Measurements from ENCODE around the gene ZSWIM1. TPM values are rescaled to one million over a fixed set of nuclear protein-coding genes. Genes with fewer than 3 reads are reported as not detected.

ZSWIM1 gene
- total and polyA plus RNA-seq, 2 of the 13 experiments (the other 11 are each of a cell fraction or from before 2014, with no cell fraction given): 9.5 to 11.7 TPM

DNA sequence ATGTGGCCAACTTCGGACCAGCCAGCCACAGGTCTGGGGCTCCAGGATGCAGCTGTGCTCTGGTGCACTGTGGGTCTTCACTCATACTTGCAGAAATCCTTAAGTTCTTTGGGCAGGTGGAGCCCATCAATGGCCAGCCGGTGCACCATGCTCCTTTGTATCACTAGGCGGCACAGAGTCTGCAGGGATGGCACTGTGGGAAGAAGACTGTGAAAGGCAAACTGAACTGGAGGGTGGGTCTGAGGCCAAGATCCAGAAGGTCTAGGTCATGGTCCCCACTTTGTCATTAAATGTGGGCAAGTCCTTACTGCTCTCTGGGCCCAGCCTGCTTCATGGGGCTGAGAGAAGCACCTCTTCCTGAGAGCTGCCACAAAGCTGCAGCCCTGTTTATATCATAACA lies 7.7 kb downstream of the ZSWIM1 start:
- Histone ChIP-seq H3K79me2 (ENCODE audit: insufficient read depth, low read length) (peaks cover 32% of the 10 kb centered on the region), H3K27ac (ENCODE audit: extremely low read length, insufficient read depth, low read length) (no peak overlapping the region), H3K4me3 (replicated peaks in 1 of 3; ENCODE audit: insufficient read depth in 1 of 3, low read depth in 2 of 3, low read length in 3 of 3) (0 out of 6 replicates have a peak overlapping the region, but pooled peaks of 1 of the 3 experiments have one; percentile 98), H4K20me1 (ENCODE audit: insufficient read depth, low read length) (no peaks in the 10 kb centered on the region), H3K9me3 (ENCODE audit: low read length) (no peaks in the 10 kb centered on the region), H3K4me2 (ENCODE audit: low read depth, low read length) (peak overlapping the region; percentile 85), H3K36me3 (replicated peaks in 1 of 2; ENCODE audit: control insufficient read depth in 1 of 2, insufficient read depth in 2 of 2, low read length in 2 of 2) (peaks cover 17 to 42% of the 10 kb centered on the region in 2 experiments; a peak in 4 of 5 replicates), H2AFZ (ENCODE audit: low read length) (no peak overlapping the region), H3K27me3 (ENCODE audit: control insufficient read depth in 1 of 2, insufficient read depth in 2 of 2, low read length in 2 of 2) (no peaks in the 10 kb centered on the region), H3K4me1 (ENCODE audit: insufficient read depth, low read length) (peaks cover 53% of the 10 kb centered on the region), H3K9ac (ENCODE audit: insufficient read depth, low read depth, low read length) (peak overlapping the region; percentile 87)
- intact Hi-C loops (cut with micrococcal nuclease; ENCODE audit: unreplicated experiment): loop anchor here (10.0 kb wide), 1 partner anchor 94 kb away; the partner anchor contains the start of genes DNTTIP1 and WFDC3
- CTCF ChIA-PET (ENCODE audit: low intra/inter-chr PET ratio, low total read pairs): interaction anchor here (2.6 kb wide), 1 partner anchor 74 kb away, joined by 19 read pairs; no protein-coding TSS in a partner anchor
- ATAC-seq (no peak), FAIRE-seq (no peak), DNase-seq (ENCODE audit: low spot score) (no peak)
- in situ Hi-C loops (cut with HindIII; ENCODE audit: extremely low pct_ligation_motif_present, low pct_unique_long_range_greater_than_20kb): no loop called here
- 90% methylated on average over 3 of the region's 3 CpGs for WGBS (ENCODE audit: low lambda C conversion rate)
- POLR2A ChIA-PET: interaction anchor here (1.0 to 8.1 kb wide), 10 partner anchors 7 to 57 kb away, joined by 3 to 164 read pairs (median 57); partner anchors contain the start of genes PCIF1, PLTP, SNX21 and ZSWIM1
- BruUV-seq (replicated peaks): no TSS peak
- TF ChIP-seq SALL2 (CRISPR knock-in tag; IDR thresholded peaks at IDR 0.05): no peak
- no peak for TF ChIP-seq CCDC6 (CRISPR knock-in tag; IDR thresholded peaks at IDR 0.05)
- TF ChIP-seq BRCA1 (CRISPR knock-in tag; IDR thresholded peaks at IDR 0.05): no peak
- TF ChIP-seq HOXA7 (CRISPR knock-in tag; IDR thresholded peaks at IDR 0.05): no peak
- peak; percentile 57; the same call in 1 of the 2 replicates for TF ChIP-seq ZC3H13 (CRISPR knock-in tag; IDR thresholded peaks at IDR 0.05)
- 0 out of 2 replicates have a peak, but pooled peaks have one; percentile 14 for TF ChIP-seq PHF21A (CRISPR knock-in tag; IDR thresholded peaks at IDR 0.05)
- TF ChIP-seq NRL (CRISPR knock-in tag; IDR thresholded peaks at IDR 0.05; ENCODE audit: borderline replicate concordance): 0 out of 2 replicates have a peak, but pooled peaks have one; percentile 36
- no peak for TF ChIP-seq ZXDC (CRISPR knock-in tag; IDR thresholded peaks at IDR 0.05)
- TF ChIP-seq, protein P1, sequence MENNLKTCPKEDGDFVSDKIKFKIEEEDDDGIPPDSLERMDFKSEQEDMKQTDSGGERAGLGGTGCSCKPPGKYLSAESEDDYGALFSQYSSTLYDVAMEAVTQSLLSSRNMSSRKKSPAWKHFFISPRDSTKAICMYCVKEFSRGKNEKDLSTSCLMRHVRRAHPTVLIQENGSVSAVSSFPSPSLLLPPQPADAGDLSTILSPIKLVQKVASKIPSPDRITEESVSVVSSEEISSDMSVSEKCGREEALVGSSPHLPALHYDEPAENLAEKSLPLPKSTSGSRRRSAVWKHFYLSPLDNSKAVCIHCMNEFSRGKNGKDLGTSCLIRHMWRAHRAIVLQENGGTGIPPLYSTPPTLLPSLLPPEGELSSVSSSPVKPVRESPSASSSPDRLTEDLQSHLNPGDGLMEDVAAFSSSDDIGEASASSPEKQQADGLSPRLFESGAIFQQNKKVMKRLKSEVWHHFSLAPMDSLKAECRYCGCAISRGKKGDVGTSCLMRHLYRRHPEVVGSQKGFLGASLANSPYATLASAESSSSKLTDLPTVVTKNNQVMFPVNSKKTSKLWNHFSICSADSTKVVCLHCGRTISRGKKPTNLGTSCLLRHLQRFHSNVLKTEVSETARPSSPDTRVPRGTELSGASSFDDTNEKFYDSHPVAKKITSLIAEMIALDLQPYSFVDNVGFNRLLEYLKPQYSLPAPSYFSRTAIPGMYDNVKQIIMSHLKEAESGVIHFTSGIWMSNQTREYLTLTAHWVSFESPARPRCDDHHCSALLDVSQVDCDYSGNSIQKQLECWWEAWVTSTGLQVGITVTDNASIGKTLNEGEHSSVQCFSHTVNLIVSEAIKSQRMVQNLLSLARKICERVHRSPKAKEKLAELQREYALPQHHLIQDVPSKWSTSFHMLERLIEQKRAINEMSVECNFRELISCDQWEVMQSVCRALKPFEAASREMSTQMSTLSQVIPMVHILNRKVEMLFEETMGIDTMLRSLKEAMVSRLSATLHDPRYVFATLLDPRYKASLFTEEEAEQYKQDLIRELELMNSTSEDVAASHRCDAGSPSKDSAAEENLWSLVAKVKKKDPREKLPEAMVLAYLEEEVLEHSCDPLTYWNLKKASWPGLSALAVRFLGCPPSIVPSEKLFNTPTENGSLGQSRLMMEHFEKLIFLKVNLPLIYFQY (CRISPR knock-in tag; IDR thresholded peaks at IDR 0.05; ENCODE audit: borderline replicate concordance): no peak
- TF ChIP-seq EEA1 (CRISPR knock-in tag; IDR thresholded peaks at IDR 0.05; ENCODE audit: borderline replicate concordance): no peak
- no peak for TF ChIP-seq KDM5A (IDR thresholded peaks at IDR 0.05; ENCODE audit: borderline replicate concordance, low read length)
- TF ChIP-seq MEIS2 (CRISPR knock-in tag; IDR thresholded peaks at IDR 0.05): no peak
- no peak for TF ChIP-seq TP53 (CRISPR knock-in tag; conservative IDR thresholded peaks at IDR 0.05)
- 0 out of 2 replicates have a peak, but pooled peaks have one; percentile 19 for TF ChIP-seq KLF15 (CRISPR knock-in tag; IDR thresholded peaks at IDR 0.05; ENCODE audit: borderline replicate concordance)
- TF ChIP-seq POLR2G (IDR thresholded peaks at IDR 0.05; ENCODE audit: low read depth, low read length): peak; percentile 30; the same call in 1 of the 2 replicates
- TF ChIP-seq ZBTB26 (CRISPR knock-in tag; IDR thresholded peaks at IDR 0.05; ENCODE audit: borderline replicate concordance): no peak
- TF ChIP-seq HNRNPUL1 (IDR thresholded peaks at IDR 0.05; ENCODE audit: low read depth, low read length): no peak
